SIG-M5 (cell line): ENCODE measurements around the gene LMO7.
"Not testable (repeated sequence)": the region's sequence is repeated elsewhere in the genome, so short reads cannot be mapped to it uniquely, and the experiment has no call there.

ENCODE experiments used
- DNase-seq: peaks from one replicate; lab custom pipeline; 2025; lab: John Stamatoyannopoulos, UW

The LMO7 gene

GRCh38 chr13:75647126-75647784 is 11.1 kb downstream of the LMO7 start:
- no peak for DNase-seq

- DNase-seq: no peak
Measured at GRCh38 chr13:75648446-75648845, 12.3 kb downstream of the LMO7 start.

GRCh38 chr13:75651013-75651412 is 14.9 kb downstream of the LMO7 start:
- DNase-seq: no peak

- no peak for DNase-seq
Measured at GRCh38 chr13:75652726-75653125, 16.6 kb downstream of the LMO7 start.

- DNase-seq: no peak
Measured at GRCh38 chr13:75656425-75656989, 20.4 kb downstream of the LMO7 start.

- no peak for DNase-seq
Measured at GRCh38 chr13:75657111-75657510, 21.0 kb downstream of the LMO7 start.

- DNase-seq: no peak
Measured at GRCh38 chr13:75660694-75661093, 24.6 kb downstream of the LMO7 start.

- no peak for DNase-seq
Measured at GRCh38 chr13:75661443-75661842, 25.3 kb downstream of the LMO7 start.

GRCh38 chr13:75666646-75667351 is 30.7 kb downstream of the LMO7 start:
- DNase-seq: no peak

- no peak for DNase-seq
Measured at GRCh38 chr13:75669706-75670105, 33.6 kb downstream of the LMO7 start.

GRCh38 chr13:75670496-75670895 is 34.4 kb downstream of the LMO7 start:
- DNase-seq: no peak

- no peak for DNase-seq
Measured at GRCh38 chr13:75675421-75675820, 39.3 kb downstream of the LMO7 start.

- DNase-seq: no peak
Measured at GRCh38 chr13:75679459-75679858, 43.3 kb downstream of the LMO7 start.

GRCh38 chr13:75680251-75680650 is 44.1 kb downstream of the LMO7 start:
- DNase-seq: not testable (repeated sequence)

GRCh38 chr13:75682326-75682725 is 46.2 kb downstream of the LMO7 start:
- DNase-seq: no peak

- DNase-seq: no peak
Measured at GRCh38 chr13:75685239-75685697, 49.1 kb downstream of the LMO7 start.

GRCh38 chr13:75687150-75687763 is 51.1 kb downstream of the LMO7 start:
- no peak for DNase-seq

- DNase-seq: no peak
Measured at GRCh38 chr13:75689686-75690085, 53.6 kb downstream of the LMO7 start.

- DNase-seq: no peak
Measured at GRCh38 chr13:75690607-75691006, 54.5 kb downstream of the LMO7 start.

GRCh38 chr13:75691183-75691582 is 55.1 kb downstream of the LMO7 start:
- no peak for DNase-seq

- DNase-seq: no peak
Measured at GRCh38 chr13:75693227-75693626, 57.1 kb downstream of the LMO7 start.

- DNase-seq: no peak
Measured at GRCh38 chr13:75694722-75695121, 58.6 kb downstream of the LMO7 start.

- peak; percentile 8 for DNase-seq
Measured at GRCh38 chr13:75695908-75696307, 59.8 kb downstream of the LMO7 start.
